C4-2B (cell line): Measurements from ENCODE around the gene GCNT1.

ENCODE experiments used
- CTCF ChIP-seq: fragments of 450-650 bp; conservative IDR thresholded peaks from 2 replicates; pipeline ENCODE4 v1.5.1; 2017; ENCODE audit warnings: mild to moderate bottlenecking
- ZFX ChIP-seq: fragments of 450-650 bp; IDR thresholded peaks from 2 replicates; pipeline ENCODE4 v1.6.1; 2017

GRCh38 chr9:76462126-76462525 is 3.1 kb downstream of the GCNT1 start:
- no peak for TF ChIP-seq CTCF
- no peak for TF ChIP-seq ZFX
